Measurements from ENCODE around the gene TEX44.

DNA sequence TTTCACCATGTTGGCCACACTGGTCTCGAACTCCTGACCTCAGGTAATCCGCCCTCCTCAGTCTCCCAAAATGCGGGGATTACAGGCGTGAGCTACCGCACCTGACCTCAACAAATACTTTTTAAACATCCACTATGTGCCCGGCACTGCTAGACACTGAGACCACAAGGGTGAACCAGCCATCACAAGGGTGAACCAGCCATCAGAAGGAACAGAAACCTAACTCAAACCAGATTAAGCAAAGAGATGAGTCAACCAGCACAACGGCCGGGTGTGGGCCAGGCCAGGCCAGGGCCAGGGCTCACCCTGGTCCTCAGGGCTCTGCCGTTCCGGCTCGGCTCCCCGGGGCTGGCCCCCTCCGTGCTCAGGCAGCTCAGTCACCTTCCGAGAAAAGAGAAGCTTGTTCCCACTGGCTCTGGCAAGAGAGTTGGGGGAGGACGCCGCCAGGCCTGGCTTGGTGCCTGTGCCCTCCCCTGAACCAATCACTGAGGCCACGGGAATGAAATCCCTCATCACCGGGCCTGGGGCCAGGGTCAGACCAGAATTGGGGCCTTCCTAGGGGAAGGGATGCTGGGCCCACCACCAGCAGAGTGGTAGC is 4.4 kb downstream of the TEX44 start:
- TF ChIP-seq POLR2A (IDR thresholded peaks at IDR 0.05; ENCODE audit: low read depth, low read length) (no peak), TAF1 (IDR thresholded peaks at IDR 0.05; ENCODE audit: borderline replicate concordance, low read depth, low read length) (no peak), POLR2AphosphoS5 (IDR thresholded peaks at IDR 0.05; ENCODE audit: low read depth, low read length) (no peak)

Measured in GM12892 (cell line).